ENCODE measurements around the gene DAB2.

DNA sequence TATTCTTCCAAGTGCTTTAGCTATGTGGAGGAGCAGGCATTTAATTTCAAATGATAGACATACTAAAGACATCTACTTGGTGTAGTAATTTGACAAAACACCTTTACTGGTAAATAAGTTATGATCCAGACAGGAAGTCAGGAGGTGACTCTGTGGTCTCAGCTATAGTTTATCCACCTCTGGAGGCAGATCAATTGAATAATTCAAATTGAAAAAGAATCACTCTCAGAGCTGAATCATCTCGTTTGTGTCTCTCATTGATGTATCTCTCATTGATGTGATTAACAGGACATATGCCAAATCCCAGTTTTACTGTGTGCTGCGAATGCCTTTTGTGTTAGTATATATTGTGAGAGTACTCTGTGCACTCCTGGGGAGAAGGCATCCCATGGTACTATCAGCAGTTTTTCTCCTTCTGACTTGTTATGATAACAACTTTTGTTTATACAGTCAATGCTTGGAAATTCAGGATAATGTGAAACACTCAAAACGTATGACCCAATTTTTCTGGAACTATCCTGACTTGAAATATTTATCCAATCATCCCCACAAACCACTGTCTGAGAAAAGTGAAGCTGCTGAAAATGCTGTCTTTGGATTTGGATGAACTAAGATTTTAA is 48.5 kb upstream of the DAB2 start:
- TF ChIP-seq, protein P1, sequence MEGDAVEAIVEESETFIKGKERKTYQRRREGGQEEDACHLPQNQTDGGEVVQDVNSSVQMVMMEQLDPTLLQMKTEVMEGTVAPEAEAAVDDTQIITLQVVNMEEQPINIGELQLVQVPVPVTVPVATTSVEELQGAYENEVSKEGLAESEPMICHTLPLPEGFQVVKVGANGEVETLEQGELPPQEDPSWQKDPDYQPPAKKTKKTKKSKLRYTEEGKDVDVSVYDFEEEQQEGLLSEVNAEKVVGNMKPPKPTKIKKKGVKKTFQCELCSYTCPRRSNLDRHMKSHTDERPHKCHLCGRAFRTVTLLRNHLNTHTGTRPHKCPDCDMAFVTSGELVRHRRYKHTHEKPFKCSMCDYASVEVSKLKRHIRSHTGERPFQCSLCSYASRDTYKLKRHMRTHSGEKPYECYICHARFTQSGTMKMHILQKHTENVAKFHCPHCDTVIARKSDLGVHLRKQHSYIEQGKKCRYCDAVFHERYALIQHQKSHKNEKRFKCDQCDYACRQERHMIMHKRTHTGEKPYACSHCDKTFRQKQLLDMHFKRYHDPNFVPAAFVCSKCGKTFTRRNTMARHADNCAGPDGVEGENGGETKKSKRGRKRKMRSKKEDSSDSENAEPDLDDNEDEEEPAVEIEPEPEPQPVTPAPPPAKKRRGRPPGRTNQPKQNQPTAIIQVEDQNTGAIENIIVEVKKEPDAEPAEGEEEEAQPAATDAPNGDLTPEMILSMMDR (IDR thresholded peaks at IDR 0.05; ENCODE audit: low read depth, low read length, missing input control) = no peak
- TF ChIP-seq, protein P2, sequence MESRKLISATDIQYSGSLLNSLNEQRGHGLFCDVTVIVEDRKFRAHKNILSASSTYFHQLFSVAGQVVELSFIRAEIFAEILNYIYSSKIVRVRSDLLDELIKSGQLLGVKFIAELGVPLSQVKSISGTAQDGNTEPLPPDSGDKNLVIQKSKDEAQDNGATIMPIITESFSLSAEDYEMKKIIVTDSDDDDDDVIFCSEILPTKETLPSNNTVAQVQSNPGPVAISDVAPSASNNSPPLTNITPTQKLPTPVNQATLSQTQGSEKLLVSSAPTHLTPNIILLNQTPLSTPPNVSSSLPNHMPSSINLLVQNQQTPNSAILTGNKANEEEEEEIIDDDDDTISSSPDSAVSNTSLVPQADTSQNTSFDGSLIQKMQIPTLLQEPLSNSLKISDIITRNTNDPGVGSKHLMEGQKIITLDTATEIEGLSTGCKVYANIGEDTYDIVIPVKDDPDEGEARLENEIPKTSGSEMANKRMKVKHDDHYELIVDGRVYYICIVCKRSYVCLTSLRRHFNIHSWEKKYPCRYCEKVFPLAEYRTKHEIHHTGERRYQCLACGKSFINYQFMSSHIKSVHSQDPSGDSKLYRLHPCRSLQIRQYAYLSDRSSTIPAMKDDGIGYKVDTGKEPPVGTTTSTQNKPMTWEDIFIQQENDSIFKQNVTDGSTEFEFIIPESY (IDR thresholded peaks at IDR 0.05) = no peak
- TF ChIP-seq TAF1 (conservative IDR thresholded peaks at IDR 0.05) = no peak
- TF ChIP-seq NR2F2 (IDR thresholded peaks at IDR 0.05) = no peak
- TF ChIP-seq, protein P3, sequence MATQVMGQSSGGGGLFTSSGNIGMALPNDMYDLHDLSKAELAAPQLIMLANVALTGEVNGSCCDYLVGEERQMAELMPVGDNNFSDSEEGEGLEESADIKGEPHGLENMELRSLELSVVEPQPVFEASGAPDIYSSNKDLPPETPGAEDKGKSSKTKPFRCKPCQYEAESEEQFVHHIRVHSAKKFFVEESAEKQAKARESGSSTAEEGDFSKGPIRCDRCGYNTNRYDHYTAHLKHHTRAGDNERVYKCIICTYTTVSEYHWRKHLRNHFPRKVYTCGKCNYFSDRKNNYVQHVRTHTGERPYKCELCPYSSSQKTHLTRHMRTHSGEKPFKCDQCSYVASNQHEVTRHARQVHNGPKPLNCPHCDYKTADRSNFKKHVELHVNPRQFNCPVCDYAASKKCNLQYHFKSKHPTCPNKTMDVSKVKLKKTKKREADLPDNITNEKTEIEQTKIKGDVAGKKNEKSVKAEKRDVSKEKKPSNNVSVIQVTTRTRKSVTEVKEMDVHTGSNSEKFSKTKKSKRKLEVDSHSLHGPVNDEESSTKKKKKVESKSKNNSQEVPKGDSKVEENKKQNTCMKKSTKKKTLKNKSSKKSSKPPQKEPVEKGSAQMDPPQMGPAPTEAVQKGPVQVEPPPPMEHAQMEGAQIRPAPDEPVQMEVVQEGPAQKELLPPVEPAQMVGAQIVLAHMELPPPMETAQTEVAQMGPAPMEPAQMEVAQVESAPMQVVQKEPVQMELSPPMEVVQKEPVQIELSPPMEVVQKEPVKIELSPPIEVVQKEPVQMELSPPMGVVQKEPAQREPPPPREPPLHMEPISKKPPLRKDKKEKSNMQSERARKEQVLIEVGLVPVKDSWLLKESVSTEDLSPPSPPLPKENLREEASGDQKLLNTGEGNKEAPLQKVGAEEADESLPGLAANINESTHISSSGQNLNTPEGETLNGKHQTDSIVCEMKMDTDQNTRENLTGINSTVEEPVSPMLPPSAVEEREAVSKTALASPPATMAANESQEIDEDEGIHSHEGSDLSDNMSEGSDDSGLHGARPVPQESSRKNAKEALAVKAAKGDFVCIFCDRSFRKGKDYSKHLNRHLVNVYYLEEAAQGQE (IDR thresholded peaks at IDR 0.05) = no peak
- TF ChIP-seq, protein P4, sequence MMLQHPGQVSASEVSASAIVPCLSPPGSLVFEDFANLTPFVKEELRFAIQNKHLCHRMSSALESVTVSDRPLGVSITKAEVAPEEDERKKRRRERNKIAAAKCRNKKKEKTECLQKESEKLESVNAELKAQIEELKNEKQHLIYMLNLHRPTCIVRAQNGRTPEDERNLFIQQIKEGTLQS (IDR thresholded peaks at IDR 0.05) = no peak
- TF ChIP-seq GABPA (IDR thresholded peaks at IDR 0.05 in 1 of 2, conservative IDR thresholded peaks at IDR 0.05 in 1 of 2) = no peak
- TF ChIP-seq, protein P5, sequence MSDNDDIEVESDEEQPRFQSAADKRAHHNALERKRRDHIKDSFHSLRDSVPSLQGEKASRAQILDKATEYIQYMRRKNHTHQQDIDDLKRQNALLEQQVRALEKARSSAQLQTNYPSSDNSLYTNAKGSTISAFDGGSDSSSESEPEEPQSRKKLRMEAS (IDR thresholded peaks at IDR 0.05) = no peak
- TF ChIP-seq RAD21 (IDR thresholded peaks at IDR 0.05) = no peak
- no peak for TF ChIP-seq RXRA (IDR thresholded peaks at IDR 0.05)

All from liver (tissue), 3 donors.